IMR-90 (cell line): ENCODE results near the gene SLITRK3. TPM values are rescaled to one million over a fixed set of nuclear protein-coding genes. Genes with fewer than 3 reads are reported as not detected.

ENCODE experiments used
- ATAC-seq: fragments of 200-7000 bp; cut with Tn5 transposase; 2 replicates; pipeline ENCODE4 v1.9.1; 2020; ENCODE audit warnings: low read depth, mild to moderate bottlenecking, moderate library complexity
- BruUV-seq: library from RNA; stranded (reverse); fragments of 400-500 nt; replicated peaks from 2 replicates; lab custom pipeline; 2021; lab: Mats Ljungman, UMichigan
- CTCF ChIA-PET: fragments of 300-600 bp; formaldehyde crosslinking; extraction: SDS; loops from one replicate; lab custom pipeline; 2021; ENCODE audit warnings: antibody characterized with exemption; lab: Yijun Ruan, JAX
- POLR2A ChIA-PET: fragments of 300-600 bp; sonication (Branson Sonifier 250); formaldehyde crosslinking; loops from one replicate; lab custom pipeline; 2022; ENCODE audit warnings: antibody characterized with exemption; ENCODE audit not compliant: unreplicated experiment; lab: Charles Lee
- DNase-seq: peaks from one replicate; pipeline ENCODE4 v3.0.0; 2013
- H2AFZ ChIP-seq: replicated peaks from 2 replicates; pipeline ENCODE3; 2013; ENCODE audit warnings: low read length, mild to moderate bottlenecking; ENCODE audit not compliant: poor library complexity
- H2AK5ac ChIP-seq: 2 replicates; pipeline ENCODE4 v1.6.1; 2013; ENCODE audit warnings: low read depth, low read length, inconsistent platforms
- H2AK9ac ChIP-seq: replicated peaks from 2 replicates; pipeline ENCODE3; 2013; ENCODE audit warnings: mild to moderate bottlenecking, low read depth, low read length, moderate library complexity; ENCODE audit not compliant: poor library complexity
- H2BK120ac ChIP-seq: 2 replicates; pipeline ENCODE4 v1.6.1; 2013; ENCODE audit warnings: low read depth, low read length, inconsistent platforms
- H2BK15ac ChIP-seq: 3 replicates; pipeline ENCODE4 v1.6.1; 2013; ENCODE audit warnings: low read depth, low read length, inconsistent platforms
- H2BK20ac ChIP-seq: 2 replicates; pipeline ENCODE4 v1.6.1; 2013; ENCODE audit warnings: low read depth, mild to moderate bottlenecking, inconsistent platforms, low read length, moderate library complexity
- H2BK5ac ChIP-seq: 2 replicates; pipeline ENCODE4 v1.6.1; 2013; ENCODE audit warnings: mild to moderate bottlenecking, low read depth, low read length, inconsistent platforms; ENCODE audit not compliant: poor library complexity, severe bottlenecking
- H3K14ac ChIP-seq: replicated peaks from 2 replicates; pipeline ENCODE4 v1.6.1; 2013; ENCODE audit warnings: low read depth, low read length, inconsistent platforms
- H3K18ac ChIP-seq: 2 replicates; pipeline ENCODE4 v1.6.1; 2013; ENCODE audit warnings: low read depth, low read length, control low read depth
- H3K23ac ChIP-seq: 2 replicates; pipeline ENCODE4 v1.6.1; 2013; ENCODE audit warnings: low read depth, low read length, inconsistent platforms
- H3K27ac ChIP-seq: 2 replicates; pipeline ENCODE4 v1.5.1; 2013; ENCODE audit warnings: mild to moderate bottlenecking, control low read depth, low read length; ENCODE audit not compliant: insufficient read depth
- H3K27me3 ChIP-seq: 2 replicates; pipeline ENCODE4 v1.6.1; 2013; ENCODE audit warnings: low read length; ENCODE audit not compliant: control insufficient read depth, insufficient read depth
- H3K36me3 ChIP-seq: 2 replicates; pipeline ENCODE4 v1.6.1; 2013; ENCODE audit warnings: low read length, mixed read lengths; ENCODE audit not compliant: control insufficient read depth, insufficient read depth
- H3K4ac ChIP-seq: 2 replicates; pipeline ENCODE4 v1.6.1; 2013; ENCODE audit warnings: low read depth, low read length, inconsistent platforms
- H3K4me1 ChIP-seq: 2 replicates; pipeline ENCODE4 v1.6.1; 2013; ENCODE audit warnings: low read length, mixed read lengths; ENCODE audit not compliant: control insufficient read depth, insufficient read depth
- H3K4me2 ChIP-seq: 2 replicates; pipeline ENCODE4 v1.6.1; 2013; ENCODE audit warnings: low read depth, mild to moderate bottlenecking, control low read depth, low read length, moderate library complexity
- H3K4me3 ChIP-seq: 2 replicates; pipeline ENCODE4 v1.5.1; 2013; ENCODE audit warnings: low read depth, mild to moderate bottlenecking, control low read depth, low read length, moderate library complexity; ENCODE audit not compliant: insufficient read depth
- H3K56ac ChIP-seq: 2 replicates; pipeline ENCODE4 v1.6.1; 2013; ENCODE audit warnings: low read length, inconsistent platforms; ENCODE audit not compliant: insufficient read depth; ENCODE audit errors: extremely low read depth
- H3K79me1 ChIP-seq, 2 experiments: 2 replicates each; pipeline ENCODE4 v1.6.1; 2013; ENCODE audit warnings: low read length in 2 of 2, inconsistent platforms in 1 of 2, low read depth in 1 of 2
- H3K9ac ChIP-seq: 2 replicates; pipeline ENCODE4 v1.6.1; 2013; ENCODE audit warnings: low read depth, low read length, control low read depth
- H3K9me1 ChIP-seq: 2 replicates; pipeline ENCODE4 v1.6.1; 2013; ENCODE audit warnings: low read length, inconsistent platforms; ENCODE audit not compliant: insufficient read depth
- H3K9me3 ChIP-seq: 2 replicates; pipeline ENCODE4 v1.6.1; 2013; ENCODE audit warnings: low read length; ENCODE audit not compliant: control insufficient read depth, insufficient read depth
- H4K20me1 ChIP-seq: 2 replicates; pipeline ENCODE4 v1.6.1; 2013; ENCODE audit warnings: low read length, inconsistent platforms; ENCODE audit not compliant: insufficient read depth
- H4K5ac ChIP-seq: 2 replicates; pipeline ENCODE4 v1.6.1; 2013; ENCODE audit warnings: mild to moderate bottlenecking, low read depth, low read length, control low read depth
- H4K8ac ChIP-seq, 2 experiments: 2 replicates each; pipeline ENCODE4 v1.6.1; 2013; ENCODE audit warnings: low read depth in 2 of 2, low read length in 2 of 2, control low read depth in 1 of 2, inconsistent platforms in 1 of 2
- H4K91ac ChIP-seq: 2 replicates; pipeline ENCODE4 v1.6.1; 2013; ENCODE audit warnings: low read depth, low read length, inconsistent platforms; ENCODE audit not compliant: insufficient read depth
- FOS ChIP-seq: fragments of 150-350 bp; IDR thresholded peaks from 2 replicates; pipeline ENCODE4 v1.6.1; 2016; ENCODE audit warnings: low read depth, low read length
- MAZ ChIP-seq: IDR thresholded peaks from 2 replicates; pipeline ENCODE4 v1.6.1; 2012; ENCODE audit warnings: low read depth, mild to moderate bottlenecking, low read length, improper control_type of control experiment, moderate library complexity, borderline replicate concordance
- MXI1 ChIP-seq: IDR thresholded peaks from 2 replicates; pipeline ENCODE4 v1.6.1; 2012; ENCODE audit warnings: low read depth, mild to moderate bottlenecking, low read length, moderate library complexity, borderline replicate concordance
- POLR2A ChIP-seq: IDR thresholded peaks from 2 replicates; pipeline ENCODE4 v1.6.1; 2012; ENCODE audit warnings: mild to moderate bottlenecking, low read depth, low read length
- RCOR1 ChIP-seq: IDR thresholded peaks from 2 replicates; pipeline ENCODE4 v1.6.1; 2012; ENCODE audit warnings: mild to moderate bottlenecking, low read length, improper control_type of control experiment; ENCODE audit not compliant: insufficient replicate concordance
- RFX5 ChIP-seq: IDR thresholded peaks from 2 replicates; pipeline ENCODE4 v1.8.0; 2012; ENCODE audit warnings: low read depth, mild to moderate bottlenecking, low read length, moderate library complexity
- SMC3 ChIP-seq: fragments of 150-350 bp; IDR thresholded peaks from 2 replicates; pipeline ENCODE4 v1.6.1; 2016; ENCODE audit warnings: low read depth, mild to moderate bottlenecking, antibody characterized with exemption, low read length, moderate library complexity
- USF2 ChIP-seq: fragments of 150-350 bp; IDR thresholded peaks from 2 replicates; pipeline ENCODE4 v1.6.1; 2017; ENCODE audit warnings: mild to moderate bottlenecking, antibody characterized with exemption, low read length, low read depth
- WGBS, 2 experiments: methylation state at CpG; one replicate each; pipeline versions ENCODE4 v1.1.5 to v1.1.7; 2013; ENCODE audit warnings: missing lambda C conversion rate in 2 of 2; ENCODE audit not compliant: insufficient read length in 1 of 2; ENCODE audit errors: extremely low coverage in 2 of 2; 5-methylcytosine and 5-hydroxymethylcytosine counted together
- dilution Hi-C: fragments of 300-500 bp; cut with HindIII; formaldehyde crosslinking; loops from one replicate; pipeline ENCODE4 v1.14.3; 2018; ENCODE audit warnings: low sequenced_read_pairs; ENCODE audit not compliant: unreplicated experiment
- in situ Hi-C: fragments of 300-500 bp; cut with MboI; formaldehyde crosslinking; loops from 3 replicates; pipeline ENCODE4 v1.14.3; 2019; ENCODE audit warnings: low sequenced_read_pairs, inconsistent platforms, mixed read lengths
- intact Hi-C: fragments of 100-400 bp; cut with micrococcal nuclease; formaldehyde crosslinking; loops from 2 replicates; pipeline ENCODE4 v1.10.0; 2022
- polyA plus RNA-seq, 3 experiments: library from polyadenylated mRNA; depleted of rRNA; stranded (reverse); fragments of >200 nt; gene quantifications; 2 replicates each; pipeline ENCODE4 v1.2.3, GENCODE V29; 2012; ENCODE audit warnings: low replicate concordance in 1 of 3
- total RNA-seq: library from RNA; depleted of rRNA; stranded (reverse); fragments of >200 nt; gene quantifications from 2 replicates; pipeline ENCODE4 v1.2.3, GENCODE V29; 2012

Gene SLITRK3
- total and polyA plus RNA-seq, 2 of the 4 experiments (the other 2 are of a cell fraction) = not detected

- dilution Hi-C loops (no loop called here), in situ Hi-C loops (no loop called here), intact Hi-C loops (no loop called here)
- Histone ChIP-seq H2AK9ac (no peak overlapping the region), H2AFZ (no peak overlapping the region), H3K4ac (no peak overlapping the region), H3K9me1 (no peaks in the 10 kb centered on the region), H4K91ac (no peak overlapping the region), H3K9me3 (no peaks in the 10 kb centered on the region), H3K18ac (no peak overlapping the region), H2BK5ac (no peak overlapping the region), H4K8ac (no peak overlapping the region), H3K36me3 (no peaks in the 10 kb centered on the region), H3K4me3 (no peak overlapping the region), H2AK5ac (no peak overlapping the region), H3K4me2 (no peak overlapping the region), H3K9ac (no peak overlapping the region), H3K56ac (no peak overlapping the region), H4K5ac (no peak overlapping the region), H2BK20ac (no peak overlapping the region), H3K4me1 (no peaks in the 10 kb centered on the region), H4K20me1 (no peaks in the 10 kb centered on the region), H3K79me1 (no peaks in the 10 kb centered on the region), H2BK120ac (no peak overlapping the region), H3K14ac (no peak overlapping the region), H3K23ac (no peak overlapping the region), H3K27ac (no peak overlapping the region), H2BK15ac (no peak overlapping the region), H3K27me3 (no peaks in the 10 kb centered on the region)
- ChIA-PET CTCF (no interaction called here), POLR2A (no interaction called here)
- ATAC-seq = no peak
- no peak for TF ChIP-seq USF2
- TF ChIP-seq FOS = no peak
- TF ChIP-seq SMC3 = no peak
- TF ChIP-seq RCOR1 = no peak
- TF ChIP-seq POLR2A = no peak
- TF ChIP-seq RFX5 = no peak
- TF ChIP-seq MAZ = no peak
- TF ChIP-seq MXI1 = no peak
- no peak for DNase-seq
- no TSS peak for BruUV-seq
- no CpG with 5 or more reads among the region's 2 CpGs for WGBS, 2 experiments
Measured at GRCh38 chr3:165217739-165218138, 21.6 kb upstream of the SLITRK3 start.
